HEK293 (cell line): ENCODE results near the gene AKIP1.

Source experiments
- CTCF ChIP-seq: fragments of 450-650 bp; formaldehyde crosslinking; IDR thresholded peaks from 2 replicates; pipeline ENCODE4 v1.5.1; 2016; ENCODE audit warnings: missing biosample characterization, missing genetic modification characterization
- ELK4 ChIP-seq: IDR thresholded peaks from 2 replicates; pipeline ENCODE4 v1.6.1; 2011; ENCODE audit warnings: mild to moderate bottlenecking, low read depth, low read length, borderline replicate concordance
- KLF1 ChIP-seq: fragments of 450-650 bp; formaldehyde crosslinking; IDR thresholded peaks from 2 replicates; pipeline ENCODE4 v1.5.1; 2016; ENCODE audit warnings: missing biosample characterization, missing genetic modification characterization
- KLF17 ChIP-seq: fragments of 450-650 bp; formaldehyde crosslinking; IDR thresholded peaks from 2 replicates; pipeline ENCODE4 v1.5.1; 2016; ENCODE audit warnings: missing biosample characterization, missing genetic modification characterization
- PATZ1 ChIP-seq: fragments of 450-650 bp; formaldehyde crosslinking; IDR thresholded peaks from 2 replicates; pipeline ENCODE4 v1.5.1; 2016; ENCODE audit warnings: missing biosample characterization, missing genetic modification characterization
- PRDM1 ChIP-seq: fragments of 450-650 bp; formaldehyde crosslinking; IDR thresholded peaks from 2 replicates; pipeline ENCODE4; 2016; ENCODE audit warnings: missing biosample characterization, missing genetic modification characterization
- PRDM4 ChIP-seq: fragments of 450-650 bp; formaldehyde crosslinking; IDR thresholded peaks from 2 replicates; pipeline ENCODE4 v1.5.1; 2017; ENCODE audit warnings: missing biosample characterization, missing genetic modification characterization
- REPIN1 ChIP-seq: fragments of 450-650 bp; formaldehyde crosslinking; IDR thresholded peaks from 2 replicates; pipeline ENCODE4 v1.5.1; 2017; ENCODE audit warnings: missing biosample characterization, missing genetic modification characterization, low read depth
- YY2 ChIP-seq: fragments of 450-650 bp; formaldehyde crosslinking; IDR thresholded peaks from 2 replicates; pipeline ENCODE4 v1.5.1; 2016; ENCODE audit warnings: missing biosample characterization, missing genetic modification characterization
- ZBTB17 ChIP-seq: fragments of 450-650 bp; formaldehyde crosslinking; IDR thresholded peaks from 2 replicates; pipeline ENCODE4 v1.5.1; 2016; ENCODE audit warnings: missing biosample characterization, missing genetic modification characterization
- ZNF132 ChIP-seq: fragments of 450-650 bp; formaldehyde crosslinking; IDR thresholded peaks from 2 replicates; pipeline ENCODE4 v1.5.1; 2017; ENCODE audit warnings: missing biosample characterization, missing genetic modification characterization, borderline replicate concordance
- ZNF138 ChIP-seq: fragments of 450-650 bp; formaldehyde crosslinking; IDR thresholded peaks from 2 replicates; pipeline ENCODE4 v1.5.1; 2016; ENCODE audit warnings: missing biosample characterization, missing genetic modification characterization, borderline replicate concordance
- ZNF223 ChIP-seq: fragments of 450-650 bp; formaldehyde crosslinking; IDR thresholded peaks from 2 replicates; pipeline ENCODE4 v1.5.1; 2016; ENCODE audit warnings: missing biosample characterization, missing genetic modification characterization
- ZNF24 ChIP-seq: fragments of 450-650 bp; formaldehyde crosslinking; IDR thresholded peaks from 2 replicates; pipeline ENCODE4 v1.5.1; 2016; ENCODE audit warnings: missing biosample characterization, missing genetic modification characterization
- ZNF248 ChIP-seq: fragments of 450-650 bp; formaldehyde crosslinking; IDR thresholded peaks from 2 replicates; pipeline ENCODE4 v1.5.1; 2017; ENCODE audit warnings: missing biosample characterization, missing genetic modification characterization
- ZNF292 ChIP-seq: fragments of 450-650 bp; formaldehyde crosslinking; IDR thresholded peaks from 2 replicates; pipeline ENCODE4 v1.5.1; 2016; ENCODE audit warnings: low read depth, missing biosample characterization, missing genetic modification characterization, borderline replicate concordance
- ZNF518A ChIP-seq: fragments of 450-650 bp; formaldehyde crosslinking; conservative IDR thresholded peaks from 2 replicates; pipeline ENCODE4 v1.5.1; 2016; ENCODE audit warnings: low read depth, missing biosample characterization, missing genetic modification characterization
- ZNF521 ChIP-seq: fragments of 450-650 bp; formaldehyde crosslinking; IDR thresholded peaks from 2 replicates; pipeline ENCODE4 v1.5.1; 2017; ENCODE audit warnings: missing biosample characterization, mild to moderate bottlenecking, missing genetic modification characterization
- ZNF558 ChIP-seq: fragments of 450-650 bp; formaldehyde crosslinking; IDR thresholded peaks from 2 replicates; pipeline ENCODE4 v1.5.1; 2016; ENCODE audit warnings: missing biosample characterization, missing genetic modification characterization
- ZNF585B ChIP-seq: fragments of 450-650 bp; formaldehyde crosslinking; IDR thresholded peaks from 2 replicates; pipeline ENCODE4 v1.5.1; 2016; ENCODE audit warnings: missing biosample characterization, missing genetic modification characterization
- ZNF600 ChIP-seq: fragments of 450-650 bp; formaldehyde crosslinking; IDR thresholded peaks from 2 replicates; pipeline ENCODE4 v1.5.1; 2016; ENCODE audit warnings: missing biosample characterization, missing genetic modification characterization
- ZNF629 ChIP-seq: fragments of 450-650 bp; formaldehyde crosslinking; IDR thresholded peaks from 2 replicates; pipeline ENCODE4 v1.5.1; 2017; ENCODE audit warnings: missing biosample characterization, missing genetic modification characterization
- ZNF692 ChIP-seq: fragments of 450-650 bp; formaldehyde crosslinking; IDR thresholded peaks from 2 replicates; pipeline ENCODE4 v1.5.1; 2016; ENCODE audit warnings: missing biosample characterization, missing genetic modification characterization
- ZNF785 ChIP-seq: fragments of 450-650 bp; formaldehyde crosslinking; IDR thresholded peaks from 2 replicates; pipeline ENCODE4 v1.5.1; 2016; ENCODE audit warnings: missing biosample characterization, missing genetic modification characterization

The AKIP1 gene

GRCh38 chr11:8911029-8911823 is at the start of gene AKIP1 (continued):
- TF ChIP-seq KLF17 (tag by site-specific recombination) (peak; percentile 64; the same call in 1 of the 2 replicates), ZNF132 (no peak), REPIN1 (tag by site-specific recombination) (no peak), CTCF (tag by site-specific recombination) (peak; percentile 7; the same call in 1 of the 2 replicates), ZBTB17 (tag by site-specific recombination) (peak; percentile 41; the same call in 1 of the 2 replicates), ZNF585B (tag by site-specific recombination) (no peak), ZNF24 (tag by site-specific recombination) (0 out of 2 replicates have a peak, but pooled peaks have one; percentile 29), ZNF600 (tag by site-specific recombination) (peak; percentile 57), ZNF558 (tag by site-specific recombination) (no peak), PRDM1 (tag by site-specific recombination) (no peak), PATZ1 (tag by site-specific recombination) (peak; percentile 92), ZNF138 (tag by site-specific recombination) (no peak), ZNF292 (tag by site-specific recombination) (no peak), ZNF785 (tag by site-specific recombination) (no peak), PRDM4 (tag by site-specific recombination) (no peak), ZNF521 (tag by site-specific recombination) (no peak), KLF1 (tag by site-specific recombination) (no peak; the same call in 1 of the 2 replicates), ELK4 (no peak), ZNF518A (tag by site-specific recombination) (no peak), ZNF692 (tag by site-specific recombination) (peak; percentile 15; the same call in 1 of the 2 replicates), ZNF629 (peak; percentile 44), ZNF223 (tag by site-specific recombination) (no peak), YY2 (peak; percentile 27; the same call in 1 of the 2 replicates), ZNF248 (tag by site-specific recombination) (no peak)
